Activated CD4-positive, alpha-beta T cell treated with anti-CD3 and anti-CD28 coated beads, Interleukin-2, Interleukin-6, amounts not matched to agents 100 ng/mL and 50 ng/mL, durations not matched to agents 16 hours and 8 hours (primary cell): ENCODE results near the gene EXOC3L2.

Experiments used
- DNase-seq: peaks from one replicate; pipeline ENCODE4 v3.0.0-alpha.2; 2020

Gene EXOC3L2

DNA sequence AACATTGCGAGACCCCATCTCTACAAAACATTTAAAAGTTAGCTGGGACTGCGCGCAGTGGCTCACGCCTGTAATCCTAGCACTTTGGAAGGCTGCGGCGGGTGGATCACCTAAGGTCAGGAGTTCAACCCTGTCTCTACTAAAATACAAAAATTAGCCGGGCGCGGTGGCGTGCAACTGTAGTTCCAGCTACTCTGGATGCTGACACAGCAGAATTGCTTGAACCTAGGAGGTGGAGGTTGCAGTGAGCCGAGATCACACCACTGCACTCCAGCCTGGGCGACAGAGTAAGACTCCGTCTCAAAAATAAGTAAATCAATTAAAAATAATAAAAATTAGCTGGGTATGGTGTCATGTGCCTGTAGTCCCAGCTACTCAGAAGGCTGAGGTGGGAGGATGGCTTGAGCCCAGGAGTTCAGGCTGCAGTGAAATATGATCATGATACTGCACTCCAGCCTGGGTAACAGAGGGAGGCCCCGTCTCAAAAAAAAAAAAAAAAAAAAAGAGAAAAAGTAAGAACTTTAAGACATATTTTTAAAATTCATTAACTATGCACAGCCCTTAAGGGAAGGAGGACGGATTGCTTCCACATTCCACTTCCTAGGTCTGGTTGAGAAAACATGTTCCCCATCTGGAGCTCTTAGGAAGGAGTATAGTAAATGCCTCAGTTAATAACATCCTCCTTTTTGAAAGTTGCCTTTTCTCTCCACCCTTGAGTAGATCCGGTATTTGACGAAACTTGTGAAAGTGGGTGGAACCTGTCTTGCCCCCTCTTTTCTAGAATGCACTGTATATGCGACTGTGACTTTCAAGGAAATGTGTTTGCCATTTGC, 26.1 kb downstream of the EXOC3L2 start:
- no peak for DNase-seq

DNA sequence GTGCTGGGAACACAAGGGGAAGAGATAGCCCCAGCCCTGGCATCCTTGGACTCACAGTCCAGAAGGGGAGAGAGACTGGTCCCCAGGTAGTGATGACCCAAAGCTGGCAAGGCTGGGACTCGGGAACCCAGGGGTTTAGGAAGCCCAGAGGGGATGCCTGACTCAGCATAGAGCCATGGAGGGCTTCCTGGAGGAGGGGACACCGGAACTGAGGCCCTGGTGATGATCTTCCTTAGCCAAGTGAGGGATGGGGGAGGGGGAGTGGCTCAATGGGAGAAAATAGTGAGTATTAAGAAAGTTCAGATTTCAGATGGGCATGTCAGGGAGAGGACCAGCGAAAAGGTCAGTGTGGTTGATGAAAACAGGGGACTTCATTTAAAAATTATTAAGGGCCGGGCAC, 26.8 kb downstream of the EXOC3L2 start:
- DNase-seq: no peak

DNA sequence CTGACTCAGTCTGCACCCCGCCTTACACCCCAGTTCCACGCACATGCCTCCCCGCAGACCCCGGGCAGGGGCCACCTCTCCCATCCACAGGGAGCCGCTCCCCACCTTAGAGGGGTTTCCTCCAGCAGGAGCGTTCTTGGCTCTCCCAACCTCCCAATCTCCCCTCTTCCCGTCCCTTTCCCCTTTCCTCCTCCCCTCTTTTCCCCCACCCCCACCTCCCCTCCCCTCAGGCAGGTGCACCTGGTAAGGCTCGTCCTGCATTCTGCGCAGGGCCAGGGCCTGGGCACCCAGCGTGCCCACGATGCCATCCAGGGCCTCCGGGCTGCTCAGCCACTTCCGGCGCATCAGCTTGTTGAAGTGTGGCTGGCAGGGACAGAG, 27.3 kb downstream of the EXOC3L2 start:
- no peak for DNase-seq

DNA sequence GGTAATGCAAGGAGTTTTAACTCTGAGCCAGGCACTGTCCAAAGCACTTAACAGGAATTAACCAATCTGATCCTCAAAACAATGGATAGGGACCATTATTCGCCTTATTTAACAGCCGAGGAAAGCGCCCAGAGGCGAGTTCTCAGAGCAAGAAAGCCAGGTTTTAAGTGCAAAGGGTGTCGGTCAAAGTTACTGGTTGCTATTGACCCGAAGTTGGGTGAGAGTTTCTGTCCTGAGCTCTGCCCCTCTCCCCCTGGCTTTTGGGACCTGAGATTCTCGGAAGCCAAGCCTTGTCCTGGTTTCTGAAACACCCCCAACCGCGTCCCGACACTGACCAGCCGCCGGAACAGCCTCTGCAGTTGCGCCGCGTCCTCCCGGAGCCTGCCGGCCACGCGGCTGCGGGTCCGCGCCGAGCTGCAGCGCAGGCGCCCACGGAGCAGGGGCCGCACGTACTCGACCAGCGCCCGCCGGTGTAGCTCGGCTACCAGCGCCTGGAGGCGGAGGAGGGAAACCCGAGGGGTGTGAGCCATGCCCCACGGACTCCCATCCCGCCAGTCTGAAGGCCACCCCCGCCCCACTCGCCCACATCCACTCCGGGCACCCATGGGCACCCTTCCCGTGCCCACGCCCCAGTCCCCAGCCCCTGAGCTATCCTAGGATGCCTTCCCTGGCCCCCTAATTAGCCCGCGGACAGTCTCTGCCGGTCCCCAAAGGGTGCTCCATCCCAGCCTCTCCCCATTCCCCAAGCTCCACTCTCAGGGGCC, 27.8 kb downstream of the EXOC3L2 start:
- no peak for DNase-seq

DNA sequence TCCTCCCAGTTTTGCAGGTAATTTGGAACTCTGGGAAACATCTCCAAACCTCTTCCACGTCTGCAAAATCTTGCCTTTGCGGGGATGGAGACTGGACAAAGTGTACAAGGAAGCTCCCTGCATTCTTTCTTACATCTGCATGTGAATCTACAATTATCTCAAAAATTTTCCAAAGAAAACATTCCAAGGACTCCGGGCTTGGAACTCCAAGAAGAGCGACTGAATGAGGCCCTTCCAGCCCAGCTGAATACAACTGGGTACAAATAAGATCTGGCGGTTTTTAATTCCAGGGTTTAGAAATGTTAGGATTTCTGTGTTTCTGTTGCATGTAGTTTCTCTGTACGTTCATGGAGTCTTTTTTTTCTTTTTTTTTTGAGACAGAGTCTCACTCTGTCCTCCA, 28.5 kb downstream of the EXOC3L2 start:
- DNase-seq: no peak

DNA sequence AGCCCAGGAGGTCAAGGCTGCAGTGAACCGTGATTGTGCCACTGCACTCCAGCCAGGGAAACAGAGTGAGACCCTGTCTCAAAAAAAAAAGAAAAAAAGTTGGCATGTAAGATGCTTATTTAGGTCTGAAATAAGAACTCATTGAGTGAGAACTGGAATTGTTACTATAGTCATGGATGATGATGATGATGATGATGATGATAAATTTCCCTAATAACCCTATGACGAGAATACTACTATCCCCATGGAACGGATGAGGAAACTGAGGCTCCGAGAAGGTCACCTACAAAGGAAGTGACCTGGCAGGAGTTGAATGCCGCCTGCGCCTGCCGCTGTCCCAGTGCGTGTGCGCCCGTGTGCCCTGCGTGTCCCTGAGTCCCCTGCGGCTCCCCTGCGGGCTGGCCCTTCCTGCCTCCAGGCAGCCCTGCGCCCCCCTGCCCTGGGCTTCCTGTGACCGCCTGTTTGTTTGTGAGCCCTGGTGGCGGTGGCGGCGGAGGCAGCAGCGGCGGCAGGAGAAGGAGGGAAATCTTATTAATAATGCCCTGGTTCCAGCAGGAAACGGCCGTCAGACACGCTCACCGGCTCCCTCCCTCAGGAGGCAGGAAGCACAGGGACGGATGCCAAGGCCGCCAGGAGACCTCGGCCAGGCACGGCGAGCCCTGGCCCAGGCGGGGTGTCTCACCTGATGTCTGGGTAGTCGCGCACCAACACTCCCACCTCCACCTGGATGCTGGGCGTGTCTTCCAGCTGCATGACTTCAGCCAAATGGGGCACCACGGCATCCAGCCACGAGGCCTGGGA, 29.6 kb downstream of the EXOC3L2 start:
- no peak for DNase-seq

DNA sequence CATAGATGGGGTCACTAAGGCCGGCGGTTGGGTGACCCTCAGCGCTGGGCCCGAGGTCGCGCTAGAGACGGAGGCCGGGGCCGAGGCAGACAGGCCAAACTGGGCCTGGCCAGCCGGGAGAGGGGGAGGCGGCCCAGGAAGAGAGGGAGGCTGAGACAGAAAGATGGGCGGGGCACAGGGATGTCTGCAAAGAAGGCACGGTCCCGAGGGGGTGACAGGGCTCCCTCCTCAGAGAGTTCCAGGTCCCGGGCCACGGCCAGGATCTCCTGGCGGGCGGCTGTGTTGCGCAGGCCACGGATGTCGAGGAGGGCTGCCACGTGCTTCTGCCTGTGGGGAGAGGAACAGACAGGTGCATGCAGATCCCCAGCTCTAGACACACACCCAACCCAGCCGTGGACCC, 32.2 kb downstream of the EXOC3L2 start:
- no peak for DNase-seq

DNA sequence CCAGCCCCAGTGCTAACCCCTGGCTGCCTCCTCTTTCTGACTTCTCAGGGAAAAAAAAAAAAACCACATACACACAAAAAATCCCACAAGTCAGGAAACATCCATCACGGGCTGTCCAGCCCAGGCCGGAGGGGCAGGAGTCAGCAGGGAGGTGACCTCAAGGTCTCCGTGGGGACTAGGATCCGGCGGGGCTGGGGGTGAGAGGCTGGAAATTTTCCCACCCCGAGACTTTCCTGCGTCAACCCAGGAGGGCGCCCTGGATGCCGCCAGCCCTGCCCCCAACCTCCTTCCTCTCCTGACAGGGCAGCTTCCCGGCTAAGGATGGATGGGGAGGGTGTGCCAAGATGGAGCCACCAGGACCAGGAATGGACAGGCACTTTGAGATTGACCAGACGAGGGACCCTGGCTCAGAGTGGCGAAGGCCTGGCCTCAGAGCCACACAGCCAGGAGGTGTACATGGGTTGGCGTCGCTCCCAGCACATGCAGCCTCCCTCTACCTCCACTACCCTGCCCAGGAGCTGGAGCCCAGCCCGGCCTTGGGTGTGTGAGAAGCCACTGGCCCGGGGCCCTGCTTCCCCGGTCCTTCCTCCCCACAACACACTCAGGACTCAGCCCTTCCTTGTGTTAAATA, 33.3 kb downstream of the EXOC3L2 start:
- DNase-seq: no peak

DNA sequence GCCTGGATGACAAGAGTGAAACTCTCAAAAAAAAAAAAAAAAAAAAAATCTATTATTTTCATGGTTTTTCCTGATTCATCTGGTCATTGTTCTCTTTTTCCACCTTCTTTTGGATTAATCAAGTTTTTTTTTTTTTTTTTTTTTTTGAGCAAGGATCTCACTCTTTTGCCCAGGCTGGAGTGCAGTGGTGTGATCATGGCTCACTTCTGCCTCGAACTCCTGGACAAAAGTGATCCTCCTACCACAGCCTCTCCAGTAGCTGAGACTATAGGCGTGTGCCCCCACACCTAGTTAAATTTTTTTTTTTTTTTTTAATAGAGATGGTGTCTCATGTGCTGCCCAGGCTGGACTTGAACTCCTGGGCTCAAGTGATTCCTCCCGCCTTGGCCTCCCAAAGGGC, 38.9 kb downstream of the EXOC3L2 start:
- no peak for DNase-seq

DNA sequence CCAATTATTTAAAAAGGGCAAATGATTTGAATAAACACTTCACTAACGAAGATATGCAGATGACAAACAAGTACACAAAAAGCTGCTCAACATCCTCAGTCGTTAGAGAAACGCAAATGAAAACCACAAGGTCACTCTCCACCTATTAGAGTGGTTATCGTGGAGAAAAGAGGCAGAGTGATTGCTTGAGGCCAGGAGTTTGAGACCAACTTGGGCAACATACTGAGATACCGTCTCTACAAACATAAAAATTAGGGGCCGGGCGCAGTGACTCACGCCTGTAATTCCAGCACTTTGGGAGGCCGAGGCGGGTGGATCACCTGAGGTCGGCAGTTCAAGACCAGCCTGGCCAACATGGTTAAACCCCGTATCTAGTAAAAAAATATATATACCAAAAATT, 39.4 kb downstream of the EXOC3L2 start:
- DNase-seq: no peak

DNA sequence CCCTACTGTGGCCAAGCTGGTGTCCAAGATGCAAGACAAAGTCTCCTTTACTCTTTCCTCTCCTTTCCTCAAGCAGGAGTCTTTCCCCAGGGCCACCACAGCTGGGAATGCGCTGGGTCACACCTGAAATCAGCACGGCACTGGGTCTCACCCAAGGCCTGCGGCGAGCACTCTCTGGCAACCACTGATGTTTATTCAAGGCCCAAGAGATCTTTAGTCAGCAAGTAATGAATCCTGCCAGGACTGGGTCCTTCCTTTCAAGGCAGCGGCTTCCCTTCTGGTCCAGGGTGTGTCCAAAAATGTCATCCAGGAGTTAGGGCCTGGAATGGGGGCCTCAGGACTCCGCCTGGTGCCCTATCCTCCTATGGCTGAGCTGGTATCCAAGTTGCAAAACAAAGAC, 42.6 kb downstream of the EXOC3L2 start:
- no peak for DNase-seq

DNA sequence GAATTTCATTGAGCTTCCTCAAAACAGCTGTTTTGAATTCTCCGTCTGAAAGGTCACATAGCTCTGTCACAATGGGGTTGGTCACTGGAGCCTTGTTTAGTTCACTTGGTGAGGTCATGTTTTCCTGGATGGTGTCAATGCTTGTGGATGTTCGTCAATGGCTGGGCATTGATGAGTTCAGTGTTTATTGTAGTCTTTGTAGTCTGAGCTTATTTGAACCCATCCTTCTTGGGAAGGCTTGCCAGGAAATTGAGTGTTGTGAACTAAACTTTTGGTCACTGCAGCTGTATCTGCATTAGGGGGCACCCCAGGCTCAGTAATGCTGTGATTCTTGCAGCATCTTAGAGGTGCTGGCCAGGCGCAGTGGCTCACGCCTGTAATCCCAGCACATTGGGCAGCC, 44.6 kb downstream of the EXOC3L2 start:
- DNase-seq: no peak

DNA sequence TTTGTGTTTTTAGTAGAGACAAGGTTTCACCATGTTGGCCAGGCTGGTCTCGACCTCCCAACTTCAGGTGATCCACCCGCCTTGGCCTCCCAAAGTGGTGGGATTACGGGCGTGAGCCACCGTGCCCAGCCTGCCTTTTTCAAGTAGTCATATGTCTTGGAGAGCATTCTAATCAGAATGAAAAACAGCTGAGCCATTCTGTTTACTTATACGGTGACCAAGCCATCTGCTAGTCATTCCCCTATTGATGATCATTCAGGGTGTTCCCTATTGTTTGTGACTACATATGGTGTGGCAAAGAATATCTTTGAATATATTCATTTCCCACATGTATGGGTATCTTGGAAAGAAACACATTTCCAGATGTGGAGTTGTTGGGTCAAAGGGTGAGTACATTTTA, 49.4 kb downstream of the EXOC3L2 start:
- no peak for DNase-seq

DNA sequence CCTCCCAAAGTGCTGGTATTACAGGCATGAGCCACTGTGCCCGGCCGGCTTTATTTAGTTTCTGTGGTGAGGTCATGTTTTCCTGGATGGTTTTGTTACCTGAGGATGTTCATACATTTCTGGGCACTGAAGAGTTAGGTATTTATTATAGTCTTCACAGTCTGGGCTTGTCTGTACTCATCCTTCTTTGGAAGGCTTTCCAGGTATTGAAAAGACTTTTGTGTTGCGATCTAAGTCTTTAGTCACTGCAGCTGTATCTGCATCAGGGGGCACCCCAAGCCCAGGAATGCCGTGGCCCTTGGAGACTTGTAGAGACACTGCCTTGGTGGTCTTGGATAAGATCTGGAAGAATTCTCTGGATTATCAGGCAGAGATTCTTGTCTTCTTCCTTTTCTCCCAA, 53.8 kb downstream of the EXOC3L2 start:
- DNase-seq: no peak

DNA sequence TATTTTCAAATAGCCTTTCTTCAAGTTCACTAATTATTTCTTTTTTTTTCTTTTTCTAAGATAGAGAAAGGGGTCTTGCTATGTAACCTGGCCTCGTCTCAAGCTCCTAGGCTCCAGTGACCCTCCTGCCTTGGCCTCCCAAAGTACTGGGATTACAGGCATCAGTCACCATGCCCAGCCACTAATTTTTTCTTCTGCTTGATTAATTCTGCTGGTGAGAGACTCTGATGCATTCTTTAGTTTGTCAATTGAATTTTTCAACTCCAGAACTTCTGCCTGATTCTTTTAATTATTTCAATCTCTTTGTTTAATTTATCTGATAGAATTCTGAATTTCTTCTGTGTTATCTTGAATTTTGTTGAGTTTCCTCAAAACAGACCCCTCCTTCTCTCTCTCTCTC, 55.2 kb downstream of the EXOC3L2 start:
- DNase-seq: no peak

DNA sequence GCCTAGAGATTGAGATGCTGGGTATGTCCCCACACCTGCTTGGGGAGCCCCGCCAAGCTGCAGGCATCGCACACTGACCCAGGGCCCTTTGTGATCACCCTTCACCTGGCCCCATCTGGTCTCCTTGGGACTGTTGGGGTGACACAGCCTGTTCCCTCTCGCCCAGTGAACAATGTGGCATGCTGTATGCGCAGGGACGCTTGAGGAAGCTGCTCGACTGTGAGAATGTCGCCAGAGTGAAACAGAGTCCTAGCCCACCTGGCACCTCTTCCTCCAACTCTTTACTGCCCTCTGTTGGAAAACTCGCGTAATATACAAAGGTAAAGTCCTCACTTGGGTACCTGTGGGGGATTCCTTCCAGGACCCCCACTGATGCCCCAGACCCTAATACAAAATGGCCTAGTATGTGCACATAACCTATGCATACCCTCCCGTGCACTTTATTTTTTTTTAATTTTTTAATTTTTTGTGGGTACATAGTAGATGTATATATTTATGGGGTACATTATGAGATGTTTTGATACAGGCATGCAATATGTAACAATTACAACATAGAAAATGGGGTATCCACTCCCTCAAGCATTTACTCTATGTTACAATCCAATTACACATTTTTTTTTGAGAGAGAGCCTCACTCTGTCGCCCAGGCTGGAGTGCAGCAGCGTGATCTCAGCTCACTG, 57.6 kb downstream of the EXOC3L2 start:
- DNase-seq: peak; percentile 53

DNA sequence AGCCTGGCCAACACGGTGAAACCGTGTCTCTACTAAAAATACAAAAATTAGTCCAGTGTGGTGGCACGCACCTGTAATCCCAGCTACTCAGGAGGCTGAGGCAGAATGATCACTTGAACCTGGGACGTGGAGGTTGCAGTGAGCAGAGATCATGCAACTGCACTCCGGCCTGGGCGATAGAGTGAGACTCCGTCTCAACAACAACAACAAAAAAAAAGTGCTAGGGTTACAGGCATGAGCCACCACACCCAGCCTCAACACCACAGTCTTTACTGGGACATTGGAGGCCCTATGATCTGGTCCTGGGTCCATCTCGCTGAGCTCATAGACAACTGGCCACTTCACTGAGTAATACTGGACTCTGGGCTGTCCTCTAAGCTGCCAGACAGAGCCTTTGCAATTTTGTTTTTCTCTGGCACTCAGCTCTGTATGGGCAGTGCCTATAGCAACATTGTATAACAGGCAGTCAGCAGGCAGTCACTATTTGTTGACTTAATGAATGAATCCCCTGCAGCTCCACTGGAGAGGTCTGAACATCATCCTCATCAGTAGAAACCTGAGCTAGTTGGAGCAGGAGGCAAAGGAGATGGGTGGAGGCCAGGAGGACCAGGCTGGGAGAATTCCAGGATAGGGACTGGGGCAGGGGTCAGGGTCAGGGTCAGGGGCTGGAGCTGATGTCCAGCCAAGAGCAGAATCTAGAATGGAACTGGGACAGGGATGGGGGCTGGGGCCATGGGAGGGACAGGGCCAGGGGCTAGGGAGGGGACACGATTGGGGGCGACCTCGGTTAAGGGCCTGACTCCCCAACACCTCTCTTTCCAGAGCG, 58.5 kb downstream of the EXOC3L2 start:
- DNase-seq: no peak

DNA sequence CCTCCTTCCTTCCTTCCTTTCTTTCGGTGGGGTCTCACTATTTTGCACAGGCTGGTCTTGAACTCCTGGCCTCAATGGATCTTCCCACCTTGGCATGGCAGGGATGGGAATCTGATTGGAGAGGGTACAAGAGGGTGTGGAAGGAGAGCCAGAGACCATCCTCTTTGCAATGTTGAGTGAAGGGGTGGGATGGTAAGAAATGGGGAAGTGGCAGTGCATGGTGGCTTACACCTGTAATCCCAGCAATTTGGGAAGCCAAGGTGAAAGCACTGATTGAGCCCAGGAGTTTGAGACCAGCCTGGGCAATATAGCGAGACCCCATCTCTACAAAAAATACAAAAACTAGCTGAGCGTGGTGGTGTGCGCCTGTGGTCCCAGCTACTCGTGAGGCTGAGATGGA, 61.1 kb downstream of the EXOC3L2 start:
- no peak for DNase-seq

DNA sequence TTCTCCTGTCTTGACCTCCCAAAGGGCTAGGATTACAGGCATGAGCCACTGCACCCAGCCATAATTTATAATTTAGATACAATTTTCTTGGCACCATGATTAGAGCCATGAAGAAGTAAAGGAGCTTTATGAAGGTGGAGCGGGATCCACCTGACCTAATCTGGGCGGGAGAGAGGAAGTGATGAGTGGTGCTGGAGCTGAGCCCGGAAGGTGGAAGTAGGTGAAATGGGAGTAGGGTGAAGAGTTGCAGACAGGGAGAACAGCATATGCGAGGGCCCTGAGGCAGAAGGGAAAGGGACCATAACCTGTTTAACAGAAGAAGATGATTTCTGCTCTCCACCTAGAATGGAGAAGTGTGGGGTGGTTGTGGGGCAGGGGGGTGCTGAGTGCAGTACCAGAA, 62.4 kb downstream of the EXOC3L2 start:
- no peak for DNase-seq

DNA sequence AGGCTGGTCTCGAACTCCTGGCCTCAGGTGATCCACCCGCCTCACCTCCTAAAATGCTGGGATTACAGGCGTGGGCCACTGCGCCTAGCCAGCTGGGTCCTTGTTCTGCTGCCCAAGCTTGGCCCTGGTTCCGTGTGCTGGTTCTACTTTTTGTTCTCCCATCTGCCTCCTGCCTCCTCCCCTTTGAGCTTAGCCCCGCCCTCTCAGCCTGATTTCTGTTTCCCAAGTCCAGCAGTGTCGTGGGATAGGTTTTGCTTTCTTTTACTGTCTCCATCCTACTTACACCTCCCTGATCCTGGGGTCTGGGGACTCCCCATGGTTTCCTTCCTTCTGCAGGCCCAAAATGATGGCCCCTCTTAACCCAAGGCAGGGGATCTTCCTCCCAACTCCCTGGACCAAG, 64.3 kb downstream of the EXOC3L2 start:
- DNase-seq: no peak

DNA sequence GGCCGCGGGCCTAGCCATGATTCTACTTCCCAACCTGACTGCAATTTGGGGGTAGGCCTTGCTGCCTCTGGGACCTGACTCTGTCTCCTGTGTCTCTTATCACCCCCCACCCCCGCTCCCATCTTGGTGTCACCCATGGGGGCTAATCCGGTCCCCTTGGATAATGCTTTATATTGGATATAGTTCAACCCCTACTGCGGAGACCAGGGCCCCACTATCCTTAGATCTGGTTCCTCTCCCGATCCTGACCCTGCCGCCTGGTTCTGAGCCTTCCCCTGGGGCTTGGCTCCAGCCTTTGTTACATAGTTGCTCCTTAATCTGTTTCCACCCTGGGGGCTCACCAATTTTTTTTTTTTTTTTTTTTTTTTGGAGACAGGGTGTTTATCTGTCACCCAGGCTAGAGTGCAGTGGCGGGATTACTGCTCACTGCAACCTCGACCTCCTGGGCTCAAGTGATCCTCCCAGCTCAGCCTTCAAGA, 65.3 kb downstream of the EXOC3L2 start:
- no peak for DNase-seq
